ENCODE data around the gene SLC47A2. TPM values are rescaled to one million over a fixed set of nuclear protein-coding genes. Genes with fewer than 3 reads are reported as not detected.

Gene SLC47A2
- total RNA-seq, 1 experiment from 2014 or later: not detected

DNA sequence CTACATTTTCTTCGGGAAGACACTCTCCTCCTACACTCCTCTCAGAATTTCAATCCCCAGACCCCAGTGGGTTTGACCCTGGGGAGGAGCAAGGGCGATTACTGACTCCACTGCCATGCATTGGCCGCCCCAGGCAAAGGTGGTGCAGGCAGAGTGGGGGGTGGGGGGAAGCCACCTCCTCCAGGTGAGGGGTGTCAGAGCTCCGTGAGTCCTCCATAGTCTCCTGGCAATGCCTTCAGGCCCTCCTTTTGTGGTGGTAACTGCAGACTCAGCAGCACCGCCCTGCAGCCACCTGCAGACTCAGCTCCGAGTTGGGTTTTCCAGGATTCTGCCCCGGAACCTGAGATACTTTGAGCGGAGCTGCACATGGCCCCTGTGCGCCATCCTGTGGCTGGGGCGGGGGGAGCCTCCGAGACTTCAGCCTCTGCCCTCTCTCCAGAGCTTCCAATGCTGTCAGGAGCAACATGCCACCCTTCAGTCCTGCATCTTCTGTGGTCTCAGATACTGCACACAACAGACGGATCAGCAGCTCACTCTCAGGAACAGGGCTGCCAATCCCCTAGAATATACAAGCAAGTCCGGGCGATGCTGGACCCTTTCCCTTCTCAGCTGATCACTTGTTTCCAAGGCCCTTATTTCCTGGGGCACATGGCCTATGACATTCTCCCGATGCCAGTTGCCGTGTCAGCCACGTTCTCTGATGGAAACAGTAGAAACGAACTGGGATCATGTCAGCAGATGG lies 2.4 kb upstream of the SLC47A2 start:
- Histone ChIP-seq H3K27me3 (ENCODE audit: control insufficient read depth, insufficient read depth, low read length) (no peaks in the 10 kb centered on the region), H3K36me3 (ENCODE audit: control insufficient read depth, insufficient read depth, low read length) (no peaks in the 10 kb centered on the region), H3K27ac (ENCODE audit: low read length) (0 out of 2 replicates have a peak overlapping the region, but pooled peaks have one; percentile 29), H3K9me3 (ENCODE audit: control insufficient read depth, insufficient read depth, low read depth, low read length) (no peaks in the 10 kb centered on the region), H3K4me1 (ENCODE audit: control insufficient read depth, insufficient read depth, low read length) (peaks cover 3% of the 10 kb centered on the region), H3K4me3 (ENCODE audit: low read depth in 2 of 2, low read length in 2 of 2) (no peak overlapping the region)
- intact Hi-C loops (cut with micrococcal nuclease; ENCODE audit: unreplicated experiment) (no loop called here), in situ Hi-C loops (cut with HindIII; ENCODE audit: low pct_unique_long_range_greater_than_20kb, low sequenced_read_pairs) (no loop called here)
- ChIA-PET CTCF (interaction anchor here (0.6 to 1.0 kb wide), 2 partner anchors 15 to 59 kb away, joined by 3 to 4 read pairs; no protein-coding TSS in a partner anchor), POLR2A (no interaction called here)
- no TSS peak for BruUV-seq (replicated peaks)
- no peak for TF ChIP-seq POLR2AphosphoS5 (IDR thresholded peaks at IDR 0.05; ENCODE audit: low read depth, low read length)
- TF ChIP-seq, protein P1, sequence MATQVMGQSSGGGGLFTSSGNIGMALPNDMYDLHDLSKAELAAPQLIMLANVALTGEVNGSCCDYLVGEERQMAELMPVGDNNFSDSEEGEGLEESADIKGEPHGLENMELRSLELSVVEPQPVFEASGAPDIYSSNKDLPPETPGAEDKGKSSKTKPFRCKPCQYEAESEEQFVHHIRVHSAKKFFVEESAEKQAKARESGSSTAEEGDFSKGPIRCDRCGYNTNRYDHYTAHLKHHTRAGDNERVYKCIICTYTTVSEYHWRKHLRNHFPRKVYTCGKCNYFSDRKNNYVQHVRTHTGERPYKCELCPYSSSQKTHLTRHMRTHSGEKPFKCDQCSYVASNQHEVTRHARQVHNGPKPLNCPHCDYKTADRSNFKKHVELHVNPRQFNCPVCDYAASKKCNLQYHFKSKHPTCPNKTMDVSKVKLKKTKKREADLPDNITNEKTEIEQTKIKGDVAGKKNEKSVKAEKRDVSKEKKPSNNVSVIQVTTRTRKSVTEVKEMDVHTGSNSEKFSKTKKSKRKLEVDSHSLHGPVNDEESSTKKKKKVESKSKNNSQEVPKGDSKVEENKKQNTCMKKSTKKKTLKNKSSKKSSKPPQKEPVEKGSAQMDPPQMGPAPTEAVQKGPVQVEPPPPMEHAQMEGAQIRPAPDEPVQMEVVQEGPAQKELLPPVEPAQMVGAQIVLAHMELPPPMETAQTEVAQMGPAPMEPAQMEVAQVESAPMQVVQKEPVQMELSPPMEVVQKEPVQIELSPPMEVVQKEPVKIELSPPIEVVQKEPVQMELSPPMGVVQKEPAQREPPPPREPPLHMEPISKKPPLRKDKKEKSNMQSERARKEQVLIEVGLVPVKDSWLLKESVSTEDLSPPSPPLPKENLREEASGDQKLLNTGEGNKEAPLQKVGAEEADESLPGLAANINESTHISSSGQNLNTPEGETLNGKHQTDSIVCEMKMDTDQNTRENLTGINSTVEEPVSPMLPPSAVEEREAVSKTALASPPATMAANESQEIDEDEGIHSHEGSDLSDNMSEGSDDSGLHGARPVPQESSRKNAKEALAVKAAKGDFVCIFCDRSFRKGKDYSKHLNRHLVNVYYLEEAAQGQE (IDR thresholded peaks at IDR 0.05; ENCODE audit: insufficient read depth in 1 of 2, low read depth in 2 of 2, low read length in 1 of 2): no peak
- TF ChIP-seq, protein P2, sequence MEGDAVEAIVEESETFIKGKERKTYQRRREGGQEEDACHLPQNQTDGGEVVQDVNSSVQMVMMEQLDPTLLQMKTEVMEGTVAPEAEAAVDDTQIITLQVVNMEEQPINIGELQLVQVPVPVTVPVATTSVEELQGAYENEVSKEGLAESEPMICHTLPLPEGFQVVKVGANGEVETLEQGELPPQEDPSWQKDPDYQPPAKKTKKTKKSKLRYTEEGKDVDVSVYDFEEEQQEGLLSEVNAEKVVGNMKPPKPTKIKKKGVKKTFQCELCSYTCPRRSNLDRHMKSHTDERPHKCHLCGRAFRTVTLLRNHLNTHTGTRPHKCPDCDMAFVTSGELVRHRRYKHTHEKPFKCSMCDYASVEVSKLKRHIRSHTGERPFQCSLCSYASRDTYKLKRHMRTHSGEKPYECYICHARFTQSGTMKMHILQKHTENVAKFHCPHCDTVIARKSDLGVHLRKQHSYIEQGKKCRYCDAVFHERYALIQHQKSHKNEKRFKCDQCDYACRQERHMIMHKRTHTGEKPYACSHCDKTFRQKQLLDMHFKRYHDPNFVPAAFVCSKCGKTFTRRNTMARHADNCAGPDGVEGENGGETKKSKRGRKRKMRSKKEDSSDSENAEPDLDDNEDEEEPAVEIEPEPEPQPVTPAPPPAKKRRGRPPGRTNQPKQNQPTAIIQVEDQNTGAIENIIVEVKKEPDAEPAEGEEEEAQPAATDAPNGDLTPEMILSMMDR (IDR thresholded peaks at IDR 0.05): peak; percentile 70; the same call in 1 of the 2 replicates
- peak; percentile 68 for ATAC-seq
- no peak for DNase-seq (ENCODE audit: low read depth, low spot score)

DNA sequence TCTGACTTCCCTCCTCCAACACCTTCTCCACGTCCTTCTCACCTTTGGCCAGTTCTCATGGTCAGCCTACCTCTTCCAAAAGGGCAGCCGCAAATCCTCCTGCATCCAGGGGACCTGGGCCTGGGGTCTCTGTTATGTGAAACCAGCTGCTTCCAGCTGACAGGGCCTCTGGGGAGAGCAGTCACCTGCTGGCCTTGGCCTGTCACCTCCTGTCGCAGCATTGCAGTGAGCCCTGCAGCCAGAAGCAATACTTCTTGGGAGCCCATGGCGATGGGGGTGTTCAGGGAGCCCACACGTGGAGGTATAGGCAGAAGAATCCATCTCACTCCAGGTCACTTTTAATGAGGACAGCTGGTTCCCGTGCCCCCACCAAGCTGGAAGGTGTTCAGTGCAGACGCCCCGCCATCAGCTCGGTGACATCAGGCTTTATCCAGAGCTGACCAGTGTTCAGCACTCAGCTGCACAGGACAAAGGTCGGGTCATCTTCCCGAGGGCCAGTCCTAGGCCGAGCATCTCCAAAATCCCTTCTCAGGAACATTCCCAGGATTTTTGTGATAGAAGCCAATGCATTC lies 1.7 kb upstream of the SLC47A2 start:
- no peak overlapping the region for H3K27ac ChIP-seq (ENCODE audit: low read length)

More for the DNA sequence above, 1.7 kb upstream of the SLC47A2 start:
- TF ChIP-seq SIN3A (IDR thresholded peaks at IDR 0.05; ENCODE audit: borderline replicate concordance, insufficient read depth, low read depth, low read length) (no peak), TCF7L2 (IDR thresholded peaks at IDR 0.05; ENCODE audit: low read depth, low read length) (no peak), POLR2AphosphoS5 (IDR thresholded peaks at IDR 0.05; ENCODE audit: low read depth, low read length) (no peak)
- TF ChIP-seq, protein P1 (IDR thresholded peaks at IDR 0.05; ENCODE audit: insufficient read depth in 1 of 2, low read depth in 2 of 2, low read length in 1 of 2): no peak
- TF ChIP-seq, protein P2 (IDR thresholded peaks at IDR 0.05): no peak
- Histone ChIP-seq H3K4me1 (ENCODE audit: control insufficient read depth, insufficient read depth, low read length) (peaks cover 3% of the 10 kb centered on the region), H3K36me3 (ENCODE audit: control insufficient read depth, insufficient read depth, low read length) (no peaks in the 10 kb centered on the region), H3K4me3 (ENCODE audit: low read depth in 2 of 2, low read length in 2 of 2) (no peak overlapping the region), H3K9me3 (ENCODE audit: control insufficient read depth, insufficient read depth, low read depth, low read length) (no peaks in the 10 kb centered on the region), H3K27me3 (ENCODE audit: control insufficient read depth, insufficient read depth, low read length) (no peaks in the 10 kb centered on the region)
- ChIA-PET POLR2A (no interaction called here), CTCF (interaction anchor here (1.0 kb wide), 1 partner anchor 15 kb away, joined by 3 read pairs; no protein-coding TSS in a partner anchor)
- DNase-seq (ENCODE audit: low read depth, low spot score): no peak
- ATAC-seq: no peak
- intact Hi-C loops (cut with micrococcal nuclease; ENCODE audit: unreplicated experiment) (no loop called here), in situ Hi-C loops (cut with HindIII; ENCODE audit: low pct_unique_long_range_greater_than_20kb, low sequenced_read_pairs) (no loop called here)
- BruUV-seq (replicated peaks): no TSS peak
